HCEC 1CT (cell line): ENCODE data around the gene MTHFD1L.
A peak's percentile ranks its signal among the peaks of the same experiment; 100 is the strongest.

Source experiments
- DNase-seq: peaks from one replicate; pipeline ENCODE4 v3.0.0-alpha.2; 2017

The MTHFD1L gene

DNA sequence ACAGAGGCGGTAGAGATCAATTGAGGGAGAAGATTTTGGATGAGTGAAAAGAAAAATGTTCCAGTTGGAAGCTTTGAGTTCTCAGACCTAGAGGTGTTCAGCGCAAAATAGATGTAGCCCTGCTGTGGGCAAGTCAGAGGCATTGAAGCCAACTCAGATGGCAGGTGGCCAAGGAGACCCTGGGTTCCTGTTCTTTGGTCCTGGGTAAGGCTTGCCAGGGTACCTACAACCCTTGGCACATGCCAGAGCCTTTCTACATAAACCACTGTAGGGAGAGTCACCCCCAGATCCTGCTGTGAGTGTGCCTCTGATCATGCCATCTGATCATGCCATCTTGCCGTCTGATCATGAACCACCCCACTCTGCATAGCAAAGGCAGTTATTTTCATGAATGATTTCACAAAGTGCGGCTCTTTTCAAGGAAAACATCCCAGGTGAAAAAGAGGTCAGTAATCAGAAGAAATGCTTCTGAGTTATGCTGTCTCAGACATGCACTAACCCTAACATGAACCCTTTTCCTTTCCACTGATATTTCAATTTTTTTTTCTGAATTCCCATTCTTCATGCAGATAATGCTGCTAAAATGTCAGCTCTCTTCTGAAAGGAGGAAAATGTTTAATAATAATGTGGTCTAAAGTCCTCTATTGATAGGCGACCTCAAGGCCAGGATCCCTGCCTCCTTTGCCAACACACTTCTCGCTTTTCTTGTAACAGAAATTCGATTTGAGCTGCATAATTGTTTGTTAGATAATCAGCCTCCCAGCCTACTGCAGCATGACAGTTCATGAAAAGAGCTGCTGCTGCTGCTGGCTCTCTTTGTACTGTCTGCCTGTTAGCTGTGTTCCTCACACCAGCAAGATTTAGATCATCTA, 153.6 kb downstream of the MTHFD1L start:
- DNase-seq = no peak

DNA sequence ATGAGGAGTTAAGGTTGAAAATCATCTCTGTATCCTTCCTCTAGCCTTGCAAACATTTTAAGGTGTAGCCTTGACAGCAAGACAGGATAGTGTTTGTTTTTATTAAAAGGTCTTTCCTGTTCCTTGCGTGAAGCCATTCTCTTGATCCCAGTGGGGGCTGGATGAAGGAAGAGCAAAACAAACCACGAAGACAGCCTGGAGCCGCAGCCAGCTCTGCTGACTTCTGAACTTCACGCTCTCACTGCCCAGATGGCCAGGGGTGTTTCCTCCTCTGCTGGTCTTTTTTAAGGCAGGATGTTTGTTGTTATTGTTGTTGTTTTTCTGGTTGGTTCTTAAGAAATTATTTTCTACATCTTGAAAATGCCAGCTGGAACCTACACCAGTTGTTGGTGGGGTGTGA, 156.4 kb downstream of the MTHFD1L start:
- DNase-seq = no peak

DNA sequence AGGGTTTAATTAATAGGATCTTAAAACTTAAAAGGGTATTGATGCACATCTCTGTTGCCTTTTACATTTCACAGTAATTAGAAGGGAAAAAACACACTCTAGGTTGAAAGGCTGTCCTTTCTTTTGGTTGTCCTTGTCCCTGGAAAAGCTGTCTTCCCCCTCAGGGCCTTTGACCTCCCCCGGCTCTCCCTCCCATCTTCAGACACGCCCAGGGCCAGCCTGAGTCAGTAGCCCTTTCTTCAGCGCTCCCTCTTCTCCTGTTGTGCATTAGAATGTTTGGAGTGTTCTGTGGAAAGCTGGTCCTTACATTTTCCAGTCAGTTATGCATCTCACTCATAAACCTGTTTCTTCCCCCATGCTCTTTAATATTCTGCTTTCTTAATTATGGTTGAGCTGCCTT, 157.0 kb downstream of the MTHFD1L start:
- DNase-seq = no peak

DNA sequence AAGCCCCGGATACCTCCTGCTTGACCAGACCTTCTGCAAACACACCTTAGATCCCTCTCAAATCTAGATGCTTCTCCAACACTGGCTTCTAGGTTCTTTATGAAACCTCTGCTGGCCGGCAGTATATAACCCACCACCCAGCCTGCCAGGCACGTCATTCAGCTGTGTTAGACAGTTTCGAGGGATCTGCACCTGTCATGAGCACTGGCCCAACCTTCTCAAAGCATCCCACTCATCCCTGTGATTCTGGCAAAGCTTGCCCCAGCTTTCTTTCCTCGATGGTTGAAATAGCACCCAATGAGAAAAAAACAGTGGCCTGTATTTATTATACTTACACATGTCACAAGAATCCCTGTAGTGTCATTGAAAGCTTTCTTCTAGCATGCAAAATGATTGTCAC, 157.8 kb downstream of the MTHFD1L start:
- DNase-seq = no peak

DNA sequence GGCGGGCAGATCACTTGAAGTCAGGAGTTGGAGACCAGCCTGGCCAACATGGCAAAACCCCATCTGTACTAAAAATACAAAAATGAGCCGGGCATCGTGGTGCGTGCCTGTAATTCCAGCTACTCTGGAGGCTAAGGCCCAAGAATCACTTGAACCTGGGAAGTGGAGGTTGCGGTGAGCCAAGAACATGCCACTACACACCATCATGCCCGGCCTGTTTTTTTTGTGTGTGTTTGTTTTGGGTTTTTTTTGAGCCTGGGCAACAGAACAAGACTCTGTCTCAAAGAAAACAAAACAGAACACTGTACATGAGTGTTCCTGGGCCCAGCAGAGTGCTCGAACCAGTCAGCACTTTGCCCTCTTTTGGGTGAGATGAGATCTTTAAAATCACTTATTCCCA, 159.1 kb downstream of the MTHFD1L start:
- no peak for DNase-seq

DNA sequence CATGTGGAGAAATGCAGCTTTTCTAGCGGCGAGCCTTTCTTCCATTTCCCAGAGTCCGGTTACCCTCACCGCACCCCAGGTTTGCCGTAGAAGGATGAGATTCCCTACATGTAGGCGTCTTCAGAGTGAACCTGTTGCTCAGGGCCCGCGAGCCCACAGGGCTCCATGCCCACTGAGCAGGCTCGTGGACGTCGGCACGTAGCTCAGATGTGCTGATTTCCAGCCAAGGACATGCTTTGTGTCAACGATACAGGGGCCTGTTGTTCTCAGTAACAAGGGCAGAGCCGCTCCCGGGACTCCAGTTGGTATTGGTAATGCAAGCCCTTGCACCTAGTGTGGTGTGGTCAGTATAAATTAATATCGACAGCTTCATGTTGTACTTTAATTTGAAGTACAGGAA, 159.6 kb downstream of the MTHFD1L start:
- DNase-seq = no peak

DNA sequence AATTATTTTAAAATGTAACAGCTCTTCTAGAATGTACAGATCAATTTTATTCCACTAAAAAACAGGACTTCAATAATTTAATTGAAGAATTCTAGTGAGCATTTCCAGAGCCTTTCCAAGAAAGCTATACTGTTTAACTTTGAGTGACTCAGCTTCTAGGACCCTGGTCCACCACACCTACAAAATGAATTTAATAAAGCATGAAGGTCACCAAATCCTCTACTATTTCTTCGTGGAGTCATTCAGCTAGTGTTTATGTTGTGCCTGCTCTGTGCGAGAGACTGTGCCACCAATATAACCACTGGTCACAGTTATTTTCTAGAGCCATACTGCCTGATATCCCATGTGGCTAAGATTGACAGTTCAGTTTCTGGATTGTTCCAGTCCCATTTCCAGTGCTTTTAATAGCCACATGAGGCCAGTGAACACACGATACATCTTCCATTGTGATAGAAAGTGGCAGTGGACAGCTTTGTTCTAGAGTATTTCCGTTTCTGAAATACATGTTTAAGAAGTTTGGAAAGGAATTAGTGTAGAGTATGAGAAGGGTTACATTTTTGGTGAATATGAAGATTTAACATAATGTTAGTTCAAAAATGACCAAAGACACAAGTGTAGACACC, 160.7 kb downstream of the MTHFD1L start:
- no peak for DNase-seq

DNA sequence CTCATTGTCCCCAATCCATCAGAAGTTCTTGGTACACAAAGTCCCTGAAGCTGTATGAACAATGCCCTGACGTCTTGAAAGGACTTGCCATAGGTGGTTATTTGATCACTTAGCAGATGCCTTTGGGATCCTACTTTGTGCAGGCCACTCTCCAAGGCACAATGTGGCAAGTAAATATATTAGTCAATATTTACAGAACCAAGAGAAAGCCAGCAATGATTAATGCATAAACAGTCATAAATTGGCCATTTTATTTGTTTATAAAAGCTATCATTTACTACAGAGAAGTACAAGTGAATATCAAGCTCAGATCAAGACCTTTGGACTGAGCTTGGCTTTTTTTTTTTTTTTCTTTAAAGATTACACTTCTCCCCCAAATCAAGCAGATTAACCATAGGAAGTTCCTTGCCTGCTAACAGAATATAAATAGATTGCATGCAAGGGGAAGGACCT, 161.8 kb downstream of the MTHFD1L start:
- DNase-seq = no peak

DNA sequence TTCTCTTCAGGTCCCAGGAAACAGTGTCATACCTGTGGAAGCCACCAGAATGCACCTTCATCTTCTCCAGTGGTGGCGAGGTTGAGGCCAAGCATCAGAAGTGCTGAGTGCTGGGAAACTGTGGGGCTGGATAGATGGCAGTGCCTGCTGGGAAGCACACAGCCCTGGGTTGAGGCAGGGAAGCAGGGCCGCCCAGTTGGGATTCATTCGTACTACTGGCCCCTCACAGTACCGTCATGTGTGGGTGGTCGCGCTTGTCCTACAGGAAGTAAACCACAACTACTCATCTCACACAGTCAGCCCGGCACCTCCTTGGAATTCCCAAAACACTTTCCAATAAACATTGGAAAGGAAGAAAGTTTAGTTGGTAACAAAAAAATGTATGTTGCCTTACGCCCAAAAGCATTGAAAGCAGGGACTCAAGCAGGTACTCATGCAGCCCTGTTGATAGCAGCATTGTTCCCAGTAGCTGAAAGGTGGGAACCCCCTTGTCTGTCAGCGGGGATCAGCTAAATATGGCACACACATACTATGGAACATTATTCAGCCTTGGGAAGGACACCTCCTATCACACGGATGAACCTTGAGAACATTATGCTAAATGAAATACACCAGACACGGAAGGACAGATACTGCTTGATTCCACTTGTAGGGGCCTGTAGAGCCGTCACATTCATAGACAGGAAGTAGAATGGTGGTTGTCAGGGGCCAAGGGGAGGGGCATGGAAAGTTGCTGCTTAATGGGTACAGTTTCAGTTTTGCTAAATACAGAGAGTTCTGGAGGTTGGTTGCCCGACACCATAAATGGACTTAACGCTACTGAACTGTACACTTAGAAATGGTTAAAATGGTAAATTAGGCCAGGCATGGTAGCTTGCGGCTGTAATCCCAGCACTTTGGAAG, 162.7 kb downstream of the MTHFD1L start:
- DNase-seq = no peak

DNA sequence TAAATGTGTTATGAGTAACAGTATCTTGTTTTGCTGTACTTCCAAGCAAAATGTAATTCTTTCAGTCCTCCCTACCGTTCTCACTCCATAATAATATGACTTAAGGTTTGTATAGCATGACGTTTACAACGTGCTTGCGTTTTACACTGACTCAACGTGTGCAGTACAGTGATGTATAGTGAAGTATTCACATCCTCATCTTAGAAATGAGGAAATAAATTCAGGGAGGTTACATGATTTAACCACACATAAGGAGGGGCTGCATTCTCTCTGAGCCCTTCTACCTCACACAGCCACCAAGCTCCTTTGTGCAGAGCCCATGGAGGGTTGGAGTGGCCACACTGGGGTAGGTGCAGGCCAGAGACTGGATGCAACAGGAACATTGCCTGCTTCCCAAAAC, 164.5 kb downstream of the MTHFD1L start:
- DNase-seq = no peak

DNA sequence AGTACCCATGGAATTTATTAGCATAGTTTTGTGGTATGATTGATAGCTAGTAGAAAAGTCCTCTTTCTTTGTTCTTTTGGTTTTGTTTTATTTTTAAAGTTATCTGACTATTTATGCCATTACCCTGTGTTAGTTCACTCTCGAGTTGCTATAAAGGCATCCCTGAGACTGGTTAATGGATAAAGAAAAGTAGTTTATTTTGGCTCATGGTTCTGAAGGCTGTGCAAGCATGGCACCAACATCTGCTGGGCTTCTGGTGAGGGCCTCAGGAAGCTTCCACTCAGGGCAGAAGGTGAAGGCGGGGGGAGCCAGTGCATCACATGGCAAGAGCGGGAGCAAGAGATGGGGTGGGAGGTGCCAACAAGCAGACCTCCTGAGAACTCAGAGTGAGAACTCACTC, 166.5 kb downstream of the MTHFD1L start:
- DNase-seq = no peak

DNA sequence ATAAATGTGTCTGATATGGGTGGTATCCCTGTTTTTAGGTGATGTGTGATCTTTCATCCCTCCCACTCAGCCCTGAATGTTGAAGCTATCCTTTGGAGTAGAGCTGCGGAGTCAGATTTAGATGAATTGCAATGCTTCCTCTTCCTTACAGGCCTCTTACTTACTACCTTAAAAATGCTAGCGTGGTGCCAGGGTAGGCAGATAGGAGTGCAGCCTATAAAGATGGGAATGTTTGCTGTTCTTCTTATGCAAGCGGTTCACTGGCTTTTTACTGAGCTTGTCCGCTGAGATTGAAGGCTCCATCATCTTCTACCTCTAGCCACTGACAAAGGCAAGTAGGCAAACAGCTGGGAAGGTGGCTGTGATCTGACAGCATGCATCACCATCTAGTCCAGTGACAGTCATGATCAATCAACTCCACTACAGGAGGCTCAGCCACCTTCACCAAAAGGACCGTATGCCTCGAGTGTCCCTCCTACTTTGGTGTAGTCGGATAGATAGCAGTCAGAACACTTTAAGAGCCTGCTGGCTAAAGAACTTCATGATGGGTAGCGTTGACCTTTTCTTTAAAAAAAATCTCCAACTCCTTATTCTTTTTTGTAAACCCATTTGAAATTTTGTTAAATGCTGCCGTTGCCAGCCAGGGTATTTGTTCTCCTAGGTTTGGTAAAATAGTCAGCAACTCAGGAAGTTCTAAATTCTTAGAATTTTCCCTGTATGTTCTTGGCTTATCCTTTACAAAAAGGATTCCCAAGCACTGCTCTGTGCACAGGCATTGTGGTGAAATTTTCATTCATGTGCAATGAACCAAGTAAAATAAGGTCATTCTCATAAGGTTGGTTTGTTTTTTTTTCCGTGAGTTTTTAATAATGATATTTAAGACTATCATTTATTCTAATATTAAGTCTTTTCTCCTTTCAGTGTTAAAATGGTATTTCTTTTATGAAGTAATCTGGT, 169.6 kb downstream of the MTHFD1L start:
- no peak for DNase-seq

DNA sequence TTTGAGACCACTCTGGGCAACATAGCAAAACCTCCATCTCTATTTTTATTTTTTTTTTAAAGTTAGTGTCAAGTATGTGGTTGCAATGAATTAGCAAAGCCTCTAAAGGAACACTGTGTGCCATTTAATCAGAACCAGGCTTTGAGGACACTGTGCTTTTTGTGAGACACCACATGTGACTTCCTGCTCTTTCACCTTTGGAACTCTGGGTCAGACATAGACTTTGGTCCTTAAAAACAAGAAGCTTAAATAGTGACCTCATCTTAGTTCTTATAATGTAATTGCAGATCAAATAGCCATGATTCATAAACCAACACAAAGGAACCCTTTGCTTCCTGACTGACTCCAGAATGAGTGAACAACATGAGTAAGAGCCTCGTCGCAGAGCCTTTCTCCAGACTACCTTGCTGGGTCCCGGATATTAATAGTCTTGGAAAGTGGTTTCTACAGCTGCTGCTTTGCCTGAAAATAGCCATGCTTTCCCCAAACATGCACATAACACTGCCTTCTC, 170.8 kb downstream of the MTHFD1L start:
- peak; percentile 99 for DNase-seq

DNA sequence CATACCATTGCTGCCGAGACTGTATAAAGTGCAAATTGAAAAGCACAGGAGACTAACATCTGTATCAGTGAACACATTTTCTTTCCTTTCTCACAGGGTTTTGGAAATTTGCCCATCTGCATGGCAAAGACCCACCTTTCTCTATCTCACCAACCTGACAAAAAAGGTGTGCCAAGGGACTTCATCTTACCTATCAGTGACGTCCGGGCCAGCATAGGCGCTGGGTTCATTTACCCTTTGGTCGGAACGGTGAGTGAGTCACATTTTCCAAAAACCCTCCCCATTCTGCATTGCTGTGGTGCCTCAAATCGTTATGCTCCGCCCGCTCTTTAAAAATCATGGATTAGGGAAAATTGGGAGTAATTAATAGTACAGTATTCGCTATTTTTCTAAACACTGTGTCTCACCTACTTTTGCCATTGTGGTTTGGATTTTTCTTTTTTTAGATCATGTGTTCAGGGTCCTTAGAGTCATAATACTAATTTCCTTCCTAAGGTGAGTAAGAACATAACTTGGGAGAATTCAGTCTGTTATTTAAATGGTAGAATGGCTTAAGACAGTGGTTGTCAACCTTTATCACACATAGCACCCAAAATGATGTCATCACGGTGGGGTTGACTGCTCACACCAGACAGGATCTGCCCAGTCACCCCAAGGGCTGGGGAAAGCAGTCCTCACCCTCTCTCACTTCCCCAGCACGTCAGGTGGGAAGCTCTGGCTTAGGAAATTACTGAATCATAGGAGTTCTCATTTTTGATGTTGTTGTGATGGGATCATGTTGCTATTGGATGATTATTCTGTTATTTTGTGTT, 171.6 kb downstream of the MTHFD1L start:
- no peak for DNase-seq

DNA sequence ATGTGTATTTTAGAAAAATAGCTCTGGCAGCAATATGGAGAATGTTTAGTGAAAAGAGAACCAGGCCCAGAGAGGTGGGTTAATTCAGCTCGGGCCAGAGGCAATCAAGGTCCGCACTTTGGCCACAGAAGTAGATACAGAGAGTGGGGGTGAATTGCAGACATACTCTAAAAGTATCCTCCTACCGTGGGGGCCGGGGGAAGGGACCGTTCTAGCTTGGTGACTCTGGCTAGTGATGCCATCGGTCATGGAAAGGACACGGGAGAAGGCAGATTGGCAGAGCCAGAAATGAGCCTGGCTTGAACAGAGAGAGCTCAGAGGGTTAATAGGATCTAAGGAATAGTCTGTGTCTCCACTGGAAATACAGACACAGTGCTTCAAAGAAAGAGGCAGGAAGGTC, 173.1 kb downstream of the MTHFD1L start:
- no peak for DNase-seq

DNA sequence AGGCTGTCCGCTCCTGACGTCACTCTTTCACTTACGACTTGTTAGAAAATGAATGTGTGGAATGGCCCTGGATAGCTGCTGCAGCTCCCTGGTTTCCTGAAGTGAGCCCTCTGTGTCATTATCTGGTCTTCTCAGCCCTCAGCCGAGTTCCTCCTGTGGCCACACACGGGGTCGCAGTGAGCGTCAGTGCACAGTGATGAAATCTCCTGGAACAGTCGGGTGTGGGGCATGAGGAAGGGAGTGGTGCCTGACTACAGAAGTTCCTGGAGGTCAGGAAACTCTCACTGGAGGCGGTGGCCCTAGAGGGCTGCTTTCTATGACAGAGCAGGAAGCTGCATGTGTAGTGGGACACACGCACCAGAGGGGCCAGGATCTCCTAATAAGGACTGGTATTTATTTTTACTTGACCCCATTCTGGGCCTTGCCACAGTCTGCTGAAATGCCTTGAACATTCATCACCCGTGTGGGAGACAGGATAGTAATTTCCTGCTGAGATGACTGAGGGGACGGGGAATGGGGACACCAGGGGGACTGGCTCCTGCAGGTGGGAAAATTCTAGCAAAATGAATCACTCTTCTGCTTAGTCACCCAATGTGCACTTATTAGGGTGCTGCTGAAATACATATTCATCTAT, 175.5 kb downstream of the MTHFD1L start:
- DNase-seq = peak; percentile 98

DNA sequence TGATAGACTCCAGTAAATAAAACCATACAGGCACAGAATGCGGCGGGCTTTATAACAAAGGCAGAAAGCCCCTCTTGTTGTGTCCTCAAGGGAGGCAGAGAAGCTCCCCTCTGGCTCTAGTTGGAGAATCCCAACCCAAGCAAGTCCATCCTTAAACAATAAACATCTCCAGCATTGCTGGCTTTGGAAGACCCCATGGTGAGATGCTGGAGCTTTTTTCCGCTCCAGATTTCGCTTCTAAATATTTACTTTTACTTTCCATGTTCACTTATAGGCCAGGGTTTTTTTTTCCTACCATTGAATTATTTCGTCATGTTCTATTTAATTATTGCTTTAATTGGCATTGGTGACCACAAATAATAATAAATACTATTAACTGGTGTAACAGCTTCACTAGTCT, 176.2 kb downstream of the MTHFD1L start:
- no peak for DNase-seq

DNA sequence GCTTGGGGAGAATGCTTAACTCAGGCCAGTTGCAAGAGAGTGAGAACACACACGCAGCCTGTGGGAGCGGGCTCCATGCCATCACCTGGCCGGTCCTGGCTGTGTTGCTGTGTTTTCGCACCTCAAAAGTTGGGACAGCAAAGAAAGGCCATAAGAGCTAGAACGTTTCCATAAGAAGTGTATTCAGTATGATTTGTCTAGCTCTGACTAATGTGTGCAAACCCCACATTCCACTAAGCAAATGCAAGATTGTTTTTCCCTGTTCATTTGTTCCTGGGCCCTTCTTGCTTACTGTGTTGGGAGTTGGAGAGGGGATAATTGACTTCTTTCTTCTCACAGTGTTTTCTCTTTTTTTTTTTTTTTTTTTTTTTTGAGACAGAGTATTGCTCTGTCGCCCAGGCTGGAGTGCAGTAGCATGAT, 177.4 kb downstream of the MTHFD1L start:
- peak; percentile 41 for DNase-seq

DNA sequence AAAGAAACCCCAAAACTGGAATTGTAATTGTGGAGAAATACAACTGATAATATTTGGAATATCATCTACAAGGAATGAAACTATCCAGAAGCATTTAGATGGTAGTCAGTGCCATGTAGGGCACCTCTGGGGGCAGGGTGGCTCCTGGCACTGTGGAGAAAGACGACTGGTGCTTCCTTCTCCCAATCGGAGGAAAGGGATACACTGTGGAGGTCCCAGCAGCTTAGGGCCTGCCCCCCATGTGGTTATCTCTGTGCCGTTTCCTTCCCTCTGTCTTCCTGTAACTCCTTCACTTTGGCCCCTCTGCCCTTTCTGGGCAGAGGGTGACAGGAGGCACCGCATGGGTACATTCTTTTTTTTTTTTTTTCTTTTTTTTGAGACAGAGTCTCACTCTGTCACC, 178.4 kb downstream of the MTHFD1L start:
- no peak for DNase-seq
